HK-2 (cell line): ENCODE data around the gene BCR.

Source experiments
- DNase-seq: peaks from one replicate; pipeline ENCODE4 v3.0.0-alpha.2; 2018; ENCODE audit not compliant: unreplicated experiment

The BCR gene

DNA sequence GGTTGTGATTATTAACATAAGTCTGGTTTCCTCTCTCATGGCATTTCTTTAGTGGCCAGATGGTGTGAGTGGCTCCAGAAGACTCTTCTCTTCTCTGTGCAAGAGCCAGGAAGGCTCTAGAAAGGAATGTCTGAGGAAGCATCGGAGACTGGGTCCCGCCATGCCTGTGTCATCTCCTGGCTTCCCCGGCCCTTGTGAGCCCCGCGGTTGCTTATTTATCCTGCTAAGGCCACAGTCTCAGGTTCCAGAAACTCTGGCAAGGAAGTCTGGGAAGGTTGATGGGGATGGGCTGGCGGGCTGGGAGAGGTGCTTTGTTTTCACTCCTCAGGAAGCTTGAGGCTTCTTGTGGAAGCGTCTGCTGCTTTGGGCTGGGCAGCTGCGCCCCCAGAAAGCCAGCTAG, 18.9 kb downstream of the BCR start:
- no peak for DNase-seq

DNA sequence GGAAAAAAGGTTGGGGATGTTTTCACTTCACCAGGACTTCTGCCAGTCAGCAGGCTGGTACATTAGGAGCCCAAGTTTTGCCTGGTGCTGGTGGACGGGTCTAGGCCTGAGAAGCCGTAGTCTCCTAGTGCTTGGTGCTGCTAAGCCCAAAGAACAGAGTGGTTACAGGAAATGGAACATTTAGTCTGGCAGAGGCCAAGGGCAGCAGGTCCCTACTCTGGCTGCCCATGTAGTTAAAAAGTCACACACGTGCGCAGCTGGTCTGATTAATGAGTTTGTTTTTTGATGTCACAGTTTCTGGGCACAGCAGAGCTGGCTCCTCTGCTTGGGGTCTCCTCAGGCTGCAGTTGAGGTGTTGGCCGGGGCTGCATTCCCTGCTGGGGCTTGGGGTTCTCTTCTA, 20.6 kb downstream of the BCR start:
- DNase-seq, result no peak

DNA sequence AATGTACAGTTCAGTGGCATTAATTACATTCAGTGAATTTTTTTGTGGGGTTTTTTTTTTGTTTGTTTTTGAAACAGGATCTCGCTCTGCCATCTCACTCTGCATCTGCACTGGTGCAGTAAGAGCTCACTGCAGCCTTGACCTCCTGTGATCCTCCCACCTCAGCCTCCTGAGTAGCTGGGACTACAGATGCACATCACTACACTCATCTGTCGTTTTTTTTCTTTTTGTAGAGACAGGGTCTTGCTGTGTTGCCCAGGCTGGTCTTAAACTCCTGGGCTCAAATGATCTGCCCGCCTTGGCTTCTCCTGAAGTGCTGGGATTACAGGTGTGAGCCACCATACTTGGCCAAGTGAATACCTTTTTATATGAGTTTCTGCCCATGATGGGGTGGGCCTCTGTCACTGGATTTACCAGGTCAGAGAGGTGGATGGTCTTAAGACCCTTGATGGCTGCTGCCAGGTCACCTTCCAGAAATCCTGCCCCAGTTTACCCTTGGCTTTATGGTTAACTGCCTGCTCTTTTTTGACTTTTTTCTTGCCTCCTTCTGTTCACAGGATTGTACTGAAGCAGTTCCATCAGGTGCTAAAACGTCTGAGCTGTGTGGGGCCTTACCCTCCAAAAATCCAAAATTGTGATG, 22.6 kb downstream of the BCR start:
- DNase-seq, result no peak

- DNase-seq, result no peak
Measured at GRCh38 chr22:23203452-23204124, 23.3 kb downstream of the BCR start.

GRCh38 chr22:23204125-23204488, 23.8 kb downstream of the BCR start:
- DNase-seq, result no peak

- DNase-seq, result no peak
Measured at GRCh38 chr22:23204541-23205157, 24.3 kb downstream of the BCR start.

GRCh38 chr22:23205339-23206049, 25.2 kb downstream of the BCR start:
- no peak for DNase-seq

GRCh38 chr22:23206915-23207314, 26.6 kb downstream of the BCR start:
- DNase-seq, result no peak

DNA sequence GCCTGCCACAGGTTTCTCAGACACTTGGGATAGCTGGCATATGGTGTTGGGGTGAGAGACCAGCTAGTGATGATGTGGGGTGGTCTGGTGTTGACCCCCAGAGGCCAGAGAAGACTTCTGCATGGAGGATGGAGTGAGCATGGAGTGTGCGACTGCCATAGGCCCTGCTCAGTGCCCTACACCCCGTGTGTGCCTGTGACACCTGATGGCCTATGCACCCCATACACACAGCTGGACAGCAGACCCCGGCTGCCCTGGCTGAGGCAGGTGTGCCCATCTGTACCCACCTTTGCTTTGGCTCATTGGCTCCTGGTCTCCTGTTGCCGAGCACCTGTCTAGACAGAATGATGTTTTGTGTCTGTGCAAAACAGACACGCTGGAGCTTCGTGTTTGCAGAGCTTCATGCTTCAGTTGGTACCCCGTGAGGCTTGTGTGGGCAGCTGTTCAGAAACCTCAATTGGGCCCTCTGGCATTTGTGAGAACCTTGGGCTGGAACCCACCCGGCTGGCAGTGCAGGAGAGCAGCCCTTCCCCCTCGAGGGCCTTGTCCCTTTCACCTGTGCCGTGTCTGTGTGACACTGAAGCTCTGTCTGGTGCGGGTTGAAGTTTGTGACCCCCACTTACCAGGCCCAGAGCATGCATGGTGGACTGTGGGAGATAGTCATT, 27.6 kb downstream of the BCR start:
- no peak for DNase-seq

- DNase-seq, result no peak
Measured at GRCh38 chr22:23210428-23211170, 30.3 kb downstream of the BCR start.

GRCh38 chr22:23211622-23212021, 31.3 kb downstream of the BCR start:
- no peak for DNase-seq

DNA sequence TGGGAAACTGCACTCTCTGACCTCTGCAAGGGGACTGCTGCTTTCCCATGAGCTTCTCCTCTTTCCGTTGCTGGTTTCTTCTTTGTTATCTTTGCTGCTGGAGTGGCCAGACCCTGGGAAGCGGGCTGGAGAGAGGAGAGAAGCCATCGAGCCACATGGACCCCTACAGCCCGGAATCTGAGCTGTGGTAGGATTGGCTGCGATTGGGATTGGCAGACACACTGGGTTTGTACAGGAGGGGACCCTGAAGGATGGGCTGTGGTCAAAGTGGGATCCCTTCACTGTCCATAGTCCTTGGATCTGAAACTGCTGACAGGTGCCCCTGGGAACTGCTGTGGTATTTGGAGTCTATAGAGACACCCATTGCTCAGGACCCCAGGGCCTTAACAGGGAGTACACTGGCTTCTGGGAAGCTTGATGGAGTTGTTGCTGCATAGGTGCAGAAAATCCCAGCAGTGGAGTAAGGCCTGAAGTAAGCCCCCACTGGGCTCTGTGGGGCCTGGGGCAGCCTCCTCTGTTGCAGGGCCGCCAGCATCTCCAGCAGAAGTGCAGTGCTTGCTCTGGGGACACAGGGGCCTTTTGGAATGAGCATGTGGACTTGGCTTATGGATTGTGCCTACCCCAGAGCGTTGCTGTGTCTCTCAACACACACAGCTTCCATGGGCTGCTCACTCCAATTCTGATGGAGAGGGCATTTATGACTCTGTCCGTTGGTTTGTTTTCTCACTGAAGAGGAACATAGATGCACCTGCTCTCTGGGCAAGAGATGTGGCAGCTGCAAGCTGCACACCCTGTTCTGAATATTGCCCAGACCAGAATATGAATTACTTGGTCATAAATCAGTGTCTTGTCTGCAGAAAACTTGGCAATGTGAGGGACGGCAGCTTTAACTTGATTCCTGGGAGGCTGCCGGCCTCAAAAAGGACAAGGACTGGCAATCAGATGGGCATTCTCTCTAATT, 32.0 kb downstream of the BCR start:
- DNase-seq, result no peak

- no peak for DNase-seq
Measured at GRCh38 chr22:23213022-23213555, 32.8 kb downstream of the BCR start.

DNA sequence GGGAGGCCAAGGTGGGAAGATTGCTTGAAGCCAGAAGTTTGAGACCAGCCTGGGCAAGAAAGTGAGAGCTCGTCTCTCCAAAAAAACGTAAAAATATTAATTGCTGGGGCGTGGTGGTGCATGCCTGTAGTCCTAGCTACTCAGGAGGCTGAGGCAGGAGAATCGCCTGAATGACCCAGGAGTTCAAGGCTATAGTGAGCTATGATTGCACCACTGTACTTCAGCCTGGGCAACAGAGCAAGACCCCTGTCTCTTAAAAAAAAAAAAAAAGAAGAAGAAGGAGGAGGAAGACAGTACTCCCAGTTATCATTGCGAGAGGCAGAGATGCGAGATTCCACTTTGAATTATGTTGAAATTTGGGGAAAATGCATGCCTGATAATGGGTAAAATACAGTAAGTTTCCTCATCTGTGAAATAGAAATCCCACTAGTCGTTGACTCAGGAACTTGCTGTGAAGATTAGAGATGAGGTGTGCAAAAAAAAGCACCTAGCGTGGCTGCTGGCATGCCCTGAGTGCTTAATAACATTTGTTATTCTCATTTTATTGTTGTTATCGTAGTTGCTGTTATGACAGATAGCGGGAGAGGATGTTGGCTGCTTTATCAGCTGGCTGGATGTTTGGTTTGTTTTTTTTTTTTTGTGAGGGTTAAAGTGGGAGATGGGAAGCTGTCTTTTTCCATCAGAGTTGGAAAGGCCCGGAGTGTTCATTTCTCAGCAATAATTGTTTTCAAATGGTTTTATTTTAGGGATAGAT, 33.4 kb downstream of the BCR start:
- no peak for DNase-seq

DNA sequence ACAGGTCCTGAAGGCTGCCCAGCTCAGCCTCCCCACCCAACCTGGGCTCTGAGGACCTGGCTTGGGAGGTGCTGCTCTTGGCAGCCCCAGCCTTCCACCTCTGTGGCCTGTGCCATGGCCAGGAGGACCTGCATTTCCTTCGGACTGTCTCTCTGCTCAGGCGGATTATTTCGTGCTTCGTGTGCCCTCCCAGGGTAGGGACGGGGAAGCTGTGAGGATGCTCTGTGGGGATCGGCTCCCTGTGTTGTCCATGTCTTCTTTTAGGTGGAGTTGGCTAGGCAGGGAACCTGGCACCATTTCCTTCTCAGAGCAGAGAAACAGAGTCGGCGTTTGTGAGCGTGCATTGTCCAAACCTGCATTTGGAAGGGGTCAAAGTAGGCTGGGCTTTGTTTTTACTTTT, 34.1 kb downstream of the BCR start:
- DNase-seq, result no peak

DNA sequence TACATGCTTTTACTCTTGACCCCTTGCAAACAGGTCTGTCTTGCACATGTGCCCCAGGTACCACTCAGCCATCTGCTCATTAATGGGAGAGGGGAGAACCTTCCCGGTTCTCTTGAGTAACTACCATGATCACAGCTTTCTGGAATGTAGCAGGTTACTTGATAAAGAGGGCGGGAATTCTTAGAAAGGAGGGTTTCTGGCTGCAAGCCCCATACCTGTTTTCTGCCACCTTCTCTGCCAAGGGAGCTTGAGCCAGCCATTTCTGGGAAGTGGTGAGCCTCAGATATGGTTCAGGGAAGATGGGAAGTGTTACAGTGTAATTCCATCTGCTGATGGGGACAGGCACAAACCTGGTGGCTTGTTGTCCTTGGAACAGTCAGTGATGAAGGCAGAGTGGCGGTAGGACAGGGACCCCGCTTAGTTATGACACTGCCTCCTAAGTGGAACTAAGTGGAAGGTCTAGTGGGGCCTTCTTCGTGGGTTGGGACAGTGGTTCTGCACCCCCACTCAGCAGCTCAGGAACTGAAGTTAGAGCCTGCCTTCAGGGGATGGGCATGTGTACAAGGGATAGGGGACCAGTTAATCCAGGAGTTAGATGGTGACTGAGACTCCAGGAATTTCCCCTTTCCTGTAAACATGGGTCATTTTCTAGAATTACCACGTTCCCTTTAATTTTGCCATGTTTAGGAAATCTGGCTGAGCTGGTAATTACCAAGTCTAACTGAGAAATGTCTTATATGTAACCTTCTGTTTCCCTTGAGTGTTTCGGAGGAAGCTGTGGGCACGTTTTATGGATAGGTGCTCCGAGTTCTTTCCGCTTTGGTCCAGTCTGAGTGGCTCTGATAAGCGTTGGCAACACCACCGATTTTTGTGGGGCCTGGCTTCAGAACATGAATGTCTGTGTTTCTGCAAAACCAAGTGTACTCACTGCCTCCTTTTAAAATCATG, 35.3 kb downstream of the BCR start:
- DNase-seq, result no peak

- DNase-seq, result no peak
Measured at GRCh38 chr22:23216461-23217170, 36.3 kb downstream of the BCR start.
